ENCODE data around the gene APOBR.

APOBR gene

GRCh38 chr16:28548306-28548802 is 53.9 kb downstream of the APOBR start:
- TF ChIP-seq CTCF (IDR thresholded peaks at IDR 0.05; ENCODE audit: low read depth, low read length, missing control alignments), result no peak
- no peak for DNase-seq (ENCODE audit: low read depth)
- H3K4me3 ChIP-seq (ENCODE audit: low read depth, low read length), result no peak overlapping the region

Measured in GM12864 (cell line).